ENCODE results near the gene STARD5.

DNA sequence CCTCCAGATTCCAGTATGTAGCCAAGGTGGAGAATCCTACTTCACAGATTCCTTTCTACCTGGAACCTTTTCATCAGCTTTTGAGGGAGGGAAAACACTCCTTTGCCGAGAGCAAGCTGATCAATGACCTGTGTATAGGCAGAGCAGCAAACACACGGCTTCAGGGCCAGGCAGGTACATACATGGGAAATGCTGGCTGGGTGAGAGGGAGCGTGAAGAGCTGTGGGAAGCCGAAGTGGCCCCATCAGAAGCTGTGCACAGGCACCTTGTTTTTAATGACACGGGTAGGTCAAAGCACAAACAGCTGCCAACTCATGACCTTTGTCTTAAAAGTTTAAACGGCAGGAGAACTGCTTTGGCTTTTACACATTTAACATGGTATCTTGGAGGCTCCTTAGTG is 25.3 kb downstream of the STARD5 start:
- TF ChIP-seq GABPA (IDR thresholded peaks at IDR 0.05; ENCODE audit: low read depth) (no peak), POLR2AphosphoS5 (IDR thresholded peaks at IDR 0.05; ENCODE audit: low read depth) (no peak)
- TF ChIP-seq, protein P1, sequence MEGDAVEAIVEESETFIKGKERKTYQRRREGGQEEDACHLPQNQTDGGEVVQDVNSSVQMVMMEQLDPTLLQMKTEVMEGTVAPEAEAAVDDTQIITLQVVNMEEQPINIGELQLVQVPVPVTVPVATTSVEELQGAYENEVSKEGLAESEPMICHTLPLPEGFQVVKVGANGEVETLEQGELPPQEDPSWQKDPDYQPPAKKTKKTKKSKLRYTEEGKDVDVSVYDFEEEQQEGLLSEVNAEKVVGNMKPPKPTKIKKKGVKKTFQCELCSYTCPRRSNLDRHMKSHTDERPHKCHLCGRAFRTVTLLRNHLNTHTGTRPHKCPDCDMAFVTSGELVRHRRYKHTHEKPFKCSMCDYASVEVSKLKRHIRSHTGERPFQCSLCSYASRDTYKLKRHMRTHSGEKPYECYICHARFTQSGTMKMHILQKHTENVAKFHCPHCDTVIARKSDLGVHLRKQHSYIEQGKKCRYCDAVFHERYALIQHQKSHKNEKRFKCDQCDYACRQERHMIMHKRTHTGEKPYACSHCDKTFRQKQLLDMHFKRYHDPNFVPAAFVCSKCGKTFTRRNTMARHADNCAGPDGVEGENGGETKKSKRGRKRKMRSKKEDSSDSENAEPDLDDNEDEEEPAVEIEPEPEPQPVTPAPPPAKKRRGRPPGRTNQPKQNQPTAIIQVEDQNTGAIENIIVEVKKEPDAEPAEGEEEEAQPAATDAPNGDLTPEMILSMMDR (IDR thresholded peaks at IDR 0.05; ENCODE audit: insufficient read depth, low read length) = no peak

All from HL-60 (cell line).